Measurements from ENCODE around the gene PCNX2. TPM values are rescaled to one million over a fixed set of nuclear protein-coding genes. Genes with fewer than 3 reads are reported as not detected.

PCNX2 gene
- total RNA-seq, 1 donor from 2014 or later = 9.3 TPM

DNA sequence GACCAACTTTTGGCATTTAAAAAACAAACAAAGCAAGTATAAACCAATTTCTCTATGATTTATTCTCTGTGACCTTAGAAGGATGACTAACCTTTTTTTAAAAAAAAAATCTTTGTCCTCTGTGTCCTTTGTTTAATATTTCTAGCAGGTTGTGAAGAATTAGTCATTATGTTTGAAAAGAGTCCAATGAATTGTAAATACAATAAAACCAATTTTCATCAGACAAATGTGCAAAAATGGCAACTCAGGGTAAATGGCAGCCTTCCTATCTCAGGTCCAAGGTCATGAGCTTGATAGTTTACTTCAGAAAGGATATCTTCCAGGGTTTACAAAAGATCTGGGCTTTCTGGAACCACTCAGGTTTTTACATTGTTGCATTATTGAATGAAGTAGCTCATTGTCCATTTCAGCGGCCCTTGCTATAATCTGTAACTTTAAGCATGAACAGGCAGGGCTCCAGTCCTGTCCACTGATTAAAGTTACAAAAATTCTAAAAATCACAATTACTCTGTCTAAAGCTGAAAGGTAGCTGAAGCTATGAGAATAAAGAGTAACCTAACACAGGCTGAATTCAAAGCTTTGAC is 20.3 kb upstream of the PCNX2 start:
- DNase-seq = no peak

DNA sequence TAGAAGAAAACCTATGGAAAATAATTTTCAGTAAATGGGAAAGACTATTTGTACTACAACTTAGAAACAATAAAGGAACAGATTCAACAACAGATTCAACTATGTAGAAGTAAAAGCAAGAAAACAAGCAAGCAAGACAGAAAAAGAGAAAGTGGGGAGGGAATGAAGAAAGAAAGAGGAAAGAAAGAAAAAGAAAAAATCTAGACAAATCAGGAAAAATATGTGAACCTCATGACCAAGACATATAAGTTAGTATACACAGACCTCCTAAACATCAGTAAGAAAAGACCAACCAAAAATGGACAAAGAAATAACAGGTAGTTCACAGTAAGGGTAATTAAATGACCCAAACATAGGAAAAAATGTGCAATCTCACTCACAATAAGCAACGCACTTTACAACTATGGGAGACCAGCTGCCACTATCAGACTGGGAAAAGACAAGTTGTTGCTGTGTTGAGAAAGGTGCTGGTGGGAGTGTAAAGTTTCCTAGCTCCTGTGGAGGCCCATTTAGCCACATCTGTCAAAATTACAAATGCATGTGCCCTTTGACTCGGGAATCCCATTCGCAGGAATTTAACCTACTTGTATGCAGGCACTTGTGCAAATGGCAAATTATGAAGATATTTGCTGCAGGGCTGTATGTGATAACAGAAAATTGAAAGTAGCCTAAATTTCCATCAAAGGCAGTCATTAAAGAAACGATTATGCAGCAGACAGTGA is 18.1 kb upstream of the PCNX2 start:
- no peak for DNase-seq

DNA sequence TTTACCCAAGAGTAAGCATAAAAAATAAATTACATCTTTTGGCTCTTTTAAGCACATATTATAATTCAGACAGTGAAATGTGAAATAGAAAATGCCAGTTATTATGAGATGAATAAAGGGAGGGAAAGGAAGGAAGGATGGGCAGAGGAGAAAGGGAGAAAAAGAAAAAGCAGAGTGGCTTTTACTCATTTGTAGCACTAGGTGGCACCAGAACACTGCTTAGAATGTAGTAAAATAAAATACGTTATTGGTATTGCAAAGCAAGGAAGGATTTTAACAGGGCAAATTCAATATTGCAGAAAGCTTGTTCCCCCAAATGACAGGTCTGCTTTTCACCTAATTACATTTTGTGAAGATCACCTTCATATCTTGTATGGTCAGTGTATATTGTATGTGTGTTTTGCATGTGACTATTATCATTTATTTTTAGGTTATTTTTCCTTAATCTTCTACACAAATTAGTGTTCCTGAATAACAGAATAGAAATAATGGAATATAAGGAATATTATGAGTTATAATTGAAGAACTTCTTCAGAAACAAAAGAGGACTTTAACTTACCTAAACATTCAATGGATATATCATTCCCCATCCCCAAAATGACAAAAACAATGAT is 9.1 kb upstream of the PCNX2 start:
- no peak for DNase-seq

DNA sequence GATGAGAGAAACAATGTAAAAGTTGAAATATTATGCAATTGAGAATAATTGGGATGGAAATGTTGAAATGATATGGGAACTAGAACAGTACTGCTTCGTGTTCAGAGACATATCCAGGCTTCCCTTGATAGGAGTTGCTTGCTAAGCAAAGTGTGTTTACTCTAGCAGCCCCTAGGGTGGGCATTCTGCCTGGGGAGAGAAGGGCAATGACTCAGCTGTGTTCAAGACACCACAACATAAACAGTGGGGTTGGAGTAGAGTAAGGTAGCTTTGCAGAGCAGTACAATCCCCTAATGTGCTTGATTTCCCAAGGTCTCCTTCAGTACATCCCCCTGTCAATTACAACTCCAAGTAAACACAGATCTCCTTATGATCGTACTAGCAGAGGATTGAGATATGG is 4.8 kb upstream of the PCNX2 start:
- no peak for DNase-seq

DNA sequence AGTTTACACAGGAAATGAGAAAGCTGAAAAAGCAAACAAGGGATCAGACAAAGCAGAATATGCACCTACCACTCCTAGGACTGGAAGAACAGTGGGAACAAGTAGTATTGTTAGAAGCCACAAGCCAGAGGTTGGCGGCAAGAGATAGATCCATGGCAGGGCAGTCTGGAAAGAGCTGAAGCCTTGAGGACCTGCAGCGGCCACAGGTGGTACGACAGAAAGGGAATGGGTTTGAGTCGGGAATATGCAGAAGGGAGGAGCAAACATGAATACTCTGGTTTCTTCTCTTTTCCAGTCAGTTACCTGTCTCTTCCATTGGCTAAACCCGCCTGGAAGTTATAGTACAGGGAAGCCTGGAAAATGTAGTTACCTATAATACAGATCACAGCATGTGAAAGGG is 3.9 kb upstream of the PCNX2 start:
- DNase-seq = no peak

DNA sequence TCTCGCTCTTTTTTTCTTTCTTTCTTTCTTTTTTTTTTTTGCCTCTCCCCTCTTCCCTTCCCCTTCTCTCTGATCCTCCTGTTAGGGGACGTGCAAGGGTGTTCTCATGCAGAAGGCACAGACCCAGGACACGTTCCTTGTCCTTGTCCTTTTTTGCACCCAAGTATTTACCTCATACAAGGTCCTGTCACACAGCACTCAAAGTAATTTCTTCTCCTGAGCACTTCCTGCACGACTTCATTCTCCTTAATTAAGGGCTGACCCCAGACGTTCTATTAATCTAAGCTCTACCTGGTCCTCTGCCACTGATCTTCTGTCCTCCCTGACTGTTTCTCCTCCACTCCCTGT is 424 bp upstream of the PCNX2 start:
- DNase-seq = no peak

DNA sequence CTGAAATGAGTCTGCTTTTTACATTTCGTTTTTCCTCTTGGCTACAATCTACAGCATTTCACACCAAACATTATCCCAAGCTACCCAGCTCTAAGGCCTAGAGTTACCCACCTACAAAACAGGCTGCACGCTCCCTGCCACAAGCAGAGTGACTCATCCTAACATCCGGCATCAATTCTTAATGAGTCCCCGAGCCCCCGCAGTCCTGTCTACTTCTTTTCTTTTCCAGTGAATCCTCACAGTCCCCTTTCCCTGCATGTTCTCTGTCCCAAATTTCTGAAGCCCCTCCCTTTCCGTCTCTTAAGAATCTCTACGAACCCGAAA is 650 bp downstream of the PCNX2 start:
- no peak for DNase-seq

DNA sequence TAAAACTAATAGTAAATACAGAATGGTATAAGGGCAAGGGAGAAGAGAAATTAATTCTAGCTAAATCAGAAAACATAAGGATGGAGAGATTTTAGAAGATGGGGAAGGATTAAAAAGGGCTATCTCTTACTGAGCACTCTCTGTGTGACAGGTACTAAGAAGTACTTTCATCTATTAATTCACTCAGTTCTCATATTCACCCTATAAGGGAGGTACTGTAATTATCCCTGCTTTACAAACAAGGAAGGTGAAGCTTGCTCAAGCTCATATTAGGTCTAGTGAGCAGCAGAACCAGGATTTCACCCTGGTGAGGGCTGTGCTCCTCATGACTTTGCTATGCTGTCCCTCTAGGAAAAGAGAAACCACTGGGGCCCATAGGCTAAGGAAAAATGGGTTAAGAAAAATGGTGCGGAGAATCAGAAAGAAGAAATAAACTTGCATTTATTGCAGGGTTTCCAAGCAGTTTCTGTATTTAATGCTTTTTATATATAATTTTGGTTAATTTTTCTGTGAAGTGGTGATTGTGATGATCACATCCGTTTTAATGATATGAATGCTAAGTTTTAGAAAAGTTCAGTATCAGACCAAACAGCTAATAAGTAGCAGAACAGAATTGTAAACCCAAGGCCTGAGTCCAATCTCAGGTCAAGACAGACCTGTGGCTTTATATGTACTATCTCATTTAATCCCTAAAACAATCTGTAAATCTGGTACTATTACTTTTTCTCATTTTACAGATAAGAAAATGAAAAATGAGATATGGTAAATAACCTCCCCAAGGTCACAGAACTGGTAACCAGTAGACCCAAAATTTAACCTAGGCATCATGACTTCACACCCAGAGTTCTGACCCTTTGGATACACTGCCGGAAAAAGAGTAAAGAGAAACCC is 1.7 kb downstream of the PCNX2 start:
- DNase-seq = no peak

DNA sequence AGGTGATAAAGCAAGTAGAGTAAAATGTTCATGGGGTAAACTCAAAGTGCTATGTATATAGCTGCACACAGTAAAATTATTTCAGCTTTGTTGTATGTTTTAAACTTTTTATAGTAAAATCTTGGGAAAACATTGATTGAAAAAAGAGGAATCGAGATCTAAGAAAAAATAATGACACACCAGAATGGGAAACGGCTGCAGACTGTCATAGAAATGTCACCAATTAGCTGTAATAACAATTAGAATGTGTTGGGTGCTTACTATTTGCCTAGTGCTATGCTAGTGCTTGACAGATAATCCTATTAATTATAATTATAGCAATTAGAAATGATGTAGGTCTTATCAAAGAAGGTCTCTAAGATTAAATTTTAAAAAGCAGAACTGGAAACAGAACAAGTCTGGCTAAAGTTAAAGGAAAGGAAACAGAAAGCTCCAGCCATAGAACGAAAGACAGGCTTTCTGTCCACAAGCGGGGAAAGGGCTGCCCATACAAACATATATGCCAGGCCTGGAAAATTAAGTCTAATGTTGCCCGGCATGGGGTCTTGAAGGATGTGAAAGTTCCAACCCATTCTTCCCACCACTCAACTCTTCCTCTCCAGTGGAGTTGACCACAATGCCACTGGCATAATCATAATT is 5.0 kb downstream of the PCNX2 start:
- DNase-seq = no peak

DNA sequence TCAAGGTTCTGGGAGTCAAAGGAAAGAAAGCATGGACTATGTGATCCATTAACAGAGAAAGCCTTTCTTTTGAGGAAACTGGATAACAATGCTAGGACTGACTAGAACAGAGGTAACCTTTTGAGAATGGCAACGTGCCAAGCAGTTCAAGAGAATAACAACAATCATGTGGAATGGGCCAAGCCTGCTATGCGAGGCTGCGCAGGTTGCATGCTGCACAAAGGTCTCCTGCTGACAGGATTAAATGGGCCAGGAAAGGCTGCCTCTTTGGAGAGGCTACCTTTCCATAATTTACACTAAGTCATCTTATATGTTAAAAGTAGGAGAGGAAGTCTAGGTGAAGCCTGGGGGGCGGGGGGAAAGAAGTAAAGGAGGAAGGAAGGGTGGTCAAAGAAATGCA is 5.8 kb downstream of the PCNX2 start:
- no peak for DNase-seq

DNA sequence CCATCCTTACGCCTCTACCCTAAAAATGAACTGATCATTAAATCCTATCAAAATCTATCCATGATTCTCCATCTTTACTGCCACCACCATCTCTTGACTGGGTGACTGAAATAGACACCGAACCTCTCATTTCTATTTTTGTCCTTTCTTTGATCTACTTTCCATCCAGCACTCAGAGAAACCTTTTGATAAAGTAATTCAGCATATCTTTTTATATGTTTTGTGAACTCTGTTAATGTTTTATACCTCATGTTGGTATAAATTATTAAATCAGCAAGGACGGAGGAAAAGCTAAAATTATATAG is 13.0 kb downstream of the PCNX2 start:
- DNase-seq = no peak

DNA sequence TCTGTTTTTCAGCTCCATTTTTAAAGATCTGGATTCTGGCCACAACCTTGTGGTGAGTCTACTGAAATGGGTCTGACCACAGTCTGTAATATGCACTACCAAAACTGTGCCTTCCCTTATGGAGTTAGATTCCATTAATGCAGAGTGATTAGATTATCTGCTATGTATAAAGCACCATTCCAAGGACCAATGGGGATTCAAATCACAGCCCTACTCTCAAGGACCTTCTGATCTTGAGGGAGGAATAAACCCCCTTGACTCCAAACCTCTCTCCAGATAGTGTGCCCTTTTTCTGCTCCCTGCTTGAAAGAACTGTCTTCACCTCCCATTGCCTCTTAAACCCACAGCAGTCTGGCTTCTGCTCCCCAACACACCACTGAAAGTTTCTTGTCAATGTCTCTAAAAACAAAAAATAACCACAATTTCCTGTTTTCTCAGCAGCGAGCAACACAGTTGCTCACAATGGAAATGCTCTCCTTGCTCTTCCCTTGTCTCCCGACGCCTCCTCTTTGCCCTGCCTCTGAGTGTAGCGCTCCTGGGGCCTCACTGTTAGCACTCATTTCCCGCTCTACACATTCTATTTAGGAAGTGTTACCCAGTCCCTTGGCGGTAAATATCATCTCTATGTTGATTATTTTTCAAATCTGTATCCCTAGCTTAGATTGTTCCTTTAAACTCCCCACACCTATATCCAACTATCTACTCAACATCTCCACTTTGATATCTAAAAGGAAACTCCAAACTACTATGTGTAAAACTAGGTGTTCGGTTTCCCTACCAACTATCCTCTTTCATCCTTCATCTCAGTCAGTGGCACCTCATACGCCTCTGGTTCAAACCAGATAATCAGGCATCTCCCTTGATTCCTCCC is 13.6 kb downstream of the PCNX2 start:
- DNase-seq = no peak

DNA sequence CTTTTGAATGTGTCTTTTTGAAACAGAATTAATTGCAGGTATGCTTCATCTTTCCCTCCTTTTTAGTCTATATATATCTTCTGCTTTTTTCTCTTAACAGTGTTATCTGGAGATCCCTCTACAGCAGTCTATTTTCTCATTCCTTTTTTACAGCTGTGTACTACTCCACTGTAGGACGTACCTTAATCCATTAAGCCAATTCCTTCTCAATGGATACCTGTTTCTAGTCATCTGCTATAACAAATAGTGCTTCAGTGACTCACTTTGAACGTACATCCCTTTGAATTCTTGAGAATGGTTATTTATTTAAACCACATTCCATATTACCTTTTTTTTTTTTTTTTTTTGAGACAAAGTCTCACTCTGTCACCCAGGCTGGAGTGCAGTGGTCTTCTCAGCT is 15.6 kb downstream of the PCNX2 start:
- DNase-seq = no peak

DNA sequence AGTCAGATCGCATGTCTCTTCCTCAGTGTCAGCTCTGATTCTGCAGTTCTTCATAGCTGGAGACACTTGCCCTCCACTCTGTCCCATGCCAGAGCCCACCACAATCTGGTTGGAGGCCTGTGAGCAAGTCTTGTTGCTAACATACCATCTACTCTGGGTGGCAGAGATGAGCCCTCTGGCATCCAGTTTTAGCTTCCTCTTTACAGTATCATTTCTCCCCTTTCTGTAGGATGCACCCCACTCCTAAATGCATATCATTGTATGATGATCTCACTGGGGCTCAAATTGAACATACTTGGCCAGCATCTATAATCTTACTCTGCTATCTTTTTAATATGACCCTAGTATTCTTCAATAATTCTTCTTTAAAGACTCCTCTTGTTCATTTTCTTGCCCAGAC is 16.9 kb downstream of the PCNX2 start:
- DNase-seq = no peak

DNA sequence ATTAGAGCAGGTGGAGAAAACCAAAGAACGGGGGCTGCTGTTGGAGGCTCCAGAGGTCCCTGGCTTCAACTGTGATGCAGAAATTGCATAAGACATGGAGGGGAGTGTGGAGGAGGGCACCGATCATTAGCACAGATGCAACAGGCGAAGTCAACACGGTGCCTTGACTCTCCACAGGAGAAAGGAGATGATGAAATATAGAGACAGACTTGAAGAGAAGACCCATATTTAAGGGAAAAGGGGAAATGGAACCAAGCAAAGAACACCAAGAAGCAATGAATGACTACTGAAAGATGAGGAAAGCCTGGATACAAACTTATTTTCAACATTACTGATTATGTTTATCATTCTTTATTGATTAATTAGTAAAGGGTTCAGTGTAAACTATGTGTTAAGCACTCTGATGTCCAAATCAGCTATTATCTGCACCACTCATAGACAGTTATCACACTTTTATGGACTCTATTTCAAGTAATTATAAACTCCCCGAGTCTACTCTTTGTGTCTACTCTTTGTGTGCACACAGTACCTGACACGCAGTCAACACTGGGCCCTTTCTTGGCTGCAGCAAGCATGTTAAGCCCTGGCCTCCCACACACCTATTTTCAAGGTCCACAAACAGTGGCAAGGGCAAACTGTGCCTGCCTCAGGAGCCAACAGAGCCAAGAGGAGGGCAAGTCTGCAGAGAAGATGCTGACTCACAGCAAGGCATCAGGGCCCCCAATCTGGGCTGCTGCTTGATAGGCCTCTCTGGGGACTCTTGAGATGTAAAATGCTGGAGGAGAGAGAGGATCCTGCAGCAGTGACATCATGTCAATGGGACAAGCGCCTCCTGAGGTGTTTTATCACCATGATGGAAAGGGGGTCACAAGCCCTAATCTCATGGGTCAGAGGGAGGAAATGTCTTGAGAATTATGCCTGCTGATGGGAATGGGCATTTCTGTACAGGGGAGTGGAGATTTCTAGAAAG is 17.6 kb downstream of the PCNX2 start:
- DNase-seq = no peak

DNA sequence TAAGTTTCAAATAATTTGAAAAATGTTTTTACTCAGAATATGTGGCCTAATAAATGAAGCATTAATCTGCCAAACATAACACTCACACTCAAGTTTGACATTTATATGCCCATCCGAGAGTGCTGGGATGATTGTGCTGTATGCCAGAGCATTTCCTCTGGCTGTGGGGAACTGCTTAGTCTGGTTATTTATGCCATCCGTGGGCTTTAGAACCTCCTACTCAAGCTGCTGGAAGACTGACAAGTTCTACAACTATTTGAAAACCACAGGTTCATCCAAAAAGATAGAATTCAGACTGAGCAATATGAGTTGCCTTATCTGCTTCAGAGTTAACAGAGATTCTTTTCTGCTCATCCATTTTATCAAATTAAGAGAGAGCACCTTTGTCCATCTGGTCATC is 25.9 kb downstream of the PCNX2 start:
- DNase-seq = no peak

DNA sequence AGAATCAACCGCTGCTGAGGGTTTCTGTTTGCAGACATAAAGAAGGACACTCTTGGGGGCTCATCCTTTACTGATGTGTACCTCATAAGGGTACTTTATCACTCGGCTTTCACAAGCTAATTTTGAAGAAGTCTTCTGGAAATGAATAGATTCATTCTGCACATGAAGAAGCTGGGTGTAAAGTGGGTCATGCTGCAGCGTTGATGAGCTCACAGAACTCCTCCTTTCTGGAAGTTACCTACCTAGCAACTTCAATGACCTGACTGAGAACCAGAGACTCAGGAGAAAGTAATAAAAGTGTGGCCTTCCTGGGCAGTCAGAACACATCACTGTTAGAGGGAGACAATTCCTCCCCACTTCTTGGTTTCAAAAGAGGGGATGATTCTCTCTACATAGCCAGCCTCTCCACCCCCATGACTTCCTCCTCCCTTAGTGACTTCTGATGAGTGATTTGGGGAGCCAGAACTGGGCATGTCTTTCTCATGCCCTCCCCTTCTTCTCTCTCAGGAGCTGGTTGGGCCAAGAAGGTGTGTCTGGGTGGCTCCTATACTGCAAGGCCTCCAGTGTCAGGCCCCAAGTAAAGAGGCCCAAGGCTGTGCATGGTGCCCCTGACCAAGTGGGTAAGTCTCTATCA is 27.0 kb downstream of the PCNX2 start:
- DNase-seq = no peak

DNA sequence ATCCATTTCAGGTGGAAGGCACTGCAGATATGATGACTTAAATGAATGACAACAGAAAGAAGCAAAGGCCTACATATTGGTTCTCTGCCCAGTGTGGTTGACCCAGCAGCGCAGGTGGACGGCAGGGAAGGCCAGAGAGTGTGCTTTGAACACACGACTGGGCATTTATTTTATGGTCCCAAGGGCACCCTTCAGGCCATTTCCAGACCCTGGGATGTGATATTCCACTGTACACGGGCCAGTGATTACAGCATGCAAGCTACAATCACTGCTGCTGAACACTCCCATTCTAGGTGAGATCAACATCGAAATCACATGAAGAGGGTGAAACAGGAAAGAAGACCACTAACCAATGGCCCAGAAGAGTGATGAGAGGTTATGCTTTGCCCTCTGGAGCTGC is 33.8 kb downstream of the PCNX2 start:
- DNase-seq = no peak

DNA sequence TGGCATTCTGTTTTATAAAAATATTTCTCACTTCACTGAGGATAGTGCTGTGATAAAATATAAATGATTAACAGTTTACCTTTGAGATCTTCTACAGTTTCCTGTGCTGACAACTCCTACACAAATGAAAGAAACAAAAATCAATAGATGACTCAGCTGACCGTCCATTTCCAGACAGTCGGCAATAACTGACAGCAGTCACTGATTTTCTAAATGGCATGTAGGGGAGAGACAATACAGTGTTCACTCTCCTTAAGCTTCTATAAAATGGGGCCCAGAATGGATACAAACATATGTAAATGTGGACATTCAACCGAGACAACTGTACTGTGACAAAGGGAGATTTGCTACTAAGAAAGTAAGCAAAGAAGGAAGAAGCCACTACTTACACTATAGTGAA is 34.3 kb downstream of the PCNX2 start:
- no peak for DNase-seq

DNA sequence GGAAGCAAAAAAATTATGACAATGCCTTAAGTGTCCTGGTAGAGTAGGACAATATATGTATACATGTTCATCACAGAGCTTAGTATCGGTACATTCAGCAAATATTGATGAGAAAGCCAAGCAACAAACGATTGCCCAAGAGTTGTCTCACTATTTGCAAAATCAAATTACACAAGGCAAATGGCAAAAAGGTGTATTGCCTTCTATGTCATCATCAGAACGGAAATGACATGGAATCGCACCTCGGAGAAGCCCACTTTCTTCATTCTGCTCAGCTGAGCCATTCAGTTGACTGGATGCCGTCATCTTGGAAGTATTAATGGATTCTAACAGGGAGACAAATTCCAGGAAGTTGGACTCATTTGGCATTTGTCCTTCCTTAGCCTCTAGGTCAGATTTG is 37.7 kb downstream of the PCNX2 start:
- no peak for DNase-seq
